Glutamatergic neuron (in vitro differentiated cells): ENCODE data around the gene CD19. TPM values are rescaled to one million over a fixed set of nuclear protein-coding genes. Genes with fewer than 3 reads are reported as not detected.

Experiments used
- DNase-seq: peaks from one replicate; pipeline ENCODE4 v3.0.0; 2022
- H3K27ac Mint-ChIP-seq: one replicate; pipeline ENCODE4 v1.8.0; 2020; ENCODE audit warnings: mild to moderate bottlenecking, mixed read lengths, inconsistent platforms; ENCODE audit not compliant: unreplicated experiment
- H3K27me3 Mint-ChIP-seq: one replicate; pipeline ENCODE4 v1.8.0; 2020; ENCODE audit warnings: mild to moderate bottlenecking, moderate library complexity, mixed read lengths, inconsistent platforms; ENCODE audit not compliant: unreplicated experiment
- H3K36me3 Mint-ChIP-seq: one replicate; pipeline ENCODE4 v1.8.0; 2020; ENCODE audit warnings: mild to moderate bottlenecking, mixed read lengths, inconsistent platforms; ENCODE audit not compliant: unreplicated experiment
- H3K4me1 Mint-ChIP-seq: one replicate; pipeline ENCODE4 v1.8.0; 2020; ENCODE audit warnings: mild to moderate bottlenecking, low read depth, mixed read lengths, inconsistent platforms; ENCODE audit not compliant: unreplicated experiment
- H3K4me3 Mint-ChIP-seq: one replicate; pipeline ENCODE4 v1.8.0; 2020; ENCODE audit warnings: mild to moderate bottlenecking, mixed read lengths, inconsistent platforms; ENCODE audit not compliant: unreplicated experiment
- H3K9me3 Mint-ChIP-seq: one replicate; pipeline ENCODE4 v1.8.0; 2020; ENCODE audit warnings: mild to moderate bottlenecking, moderate library complexity, mixed read lengths, inconsistent platforms; ENCODE audit not compliant: unreplicated experiment
- CTCF ChIP-seq: fragments of 200-600 bp; sonication (generic); IDR thresholded peaks from one replicate; pipeline ENCODE4 v1.5.0; 2021; ENCODE audit not compliant: partially characterized antibody, unreplicated experiment
- total RNA-seq: library from RNA; stranded (reverse); fragmentation: NEBNext Ultra II Directional; extraction: Animal tissue kit (Norgen Biotek cat#: 25700); gene quantifications from one replicate; pipeline ENCODE4 v1.2.1, GENCODE V29; 2021; ENCODE audit not compliant: unreplicated experiment

CD19 gene
- total RNA-seq, 1 donor from 2014 or later: 0.27 TPM

GRCh38 chr16:28915181-28915580 is 16.6 kb upstream of the CD19 start:
- Mint-ChIP-seq H3K9me3 (no peaks in the 10 kb centered on the region), H3K36me3 (peaks cover 11% of the 10 kb centered on the region), H3K4me1 (peaks cover 4% of the 10 kb centered on the region), H3K4me3 (no peak overlapping the region), H3K27ac (no peak overlapping the region), H3K27me3 (peaks cover 2% of the 10 kb centered on the region)
- no peak for TF ChIP-seq CTCF
- no peak for DNase-seq

GRCh38 chr16:28917095-28917494 is 14.7 kb upstream of the CD19 start:
- TF ChIP-seq CTCF: no peak
- H3K27me3 Mint-ChIP-seq: peaks cover 2% of the 10 kb centered on the region
- peaks cover 4% of the 10 kb centered on the region for H3K4me1 Mint-ChIP-seq
- peaks cover 11% of the 10 kb centered on the region for H3K36me3 Mint-ChIP-seq
- H3K27ac Mint-ChIP-seq: no peak overlapping the region
- no peaks in the 10 kb centered on the region for H3K9me3 Mint-ChIP-seq
- H3K4me3 Mint-ChIP-seq: no peak overlapping the region
- DNase-seq: no peak

GRCh38 chr16:28918698-28919097 is 13.1 kb upstream of the CD19 start:
- no peak for TF ChIP-seq CTCF
- H3K4me1 Mint-ChIP-seq: peaks cover 7% of the 10 kb centered on the region
- H3K9me3 Mint-ChIP-seq: peaks cover 2% of the 10 kb centered on the region
- H3K4me3 Mint-ChIP-seq: no peak overlapping the region
- peaks cover 11% of the 10 kb centered on the region for H3K36me3 Mint-ChIP-seq
- no peak overlapping the region for H3K27ac Mint-ChIP-seq
- DNase-seq: no peak
- H3K27me3 Mint-ChIP-seq: no peaks in the 10 kb centered on the region

GRCh38 chr16:28923231-28923587 is 8.6 kb upstream of the CD19 start:
- Mint-ChIP-seq H3K27me3 (peaks cover 5% of the 10 kb centered on the region), H3K27ac (peak overlapping the region; percentile 6), H3K4me3 (peak overlapping the region; percentile 78)

More at GRCh38 chr16:28923231-28923587, 8.6 kb upstream of the CD19 start:
- peaks cover 8% of the 10 kb centered on the region for H3K9me3 Mint-ChIP-seq
- H3K4me1 Mint-ChIP-seq: peaks cover 11% of the 10 kb centered on the region
- no peak for DNase-seq
- H3K36me3 Mint-ChIP-seq: no peaks in the 10 kb centered on the region
- TF ChIP-seq CTCF: no peak
